Esophagus muscularis mucosa (tissue), 4 donors: ENCODE results near the gene CPLX1. TPM values are rescaled to one million over a fixed set of nuclear protein-coding genes. Genes with fewer than 3 reads are reported as not detected.
"Not testable (repeated sequence)": the region's sequence is repeated elsewhere in the genome, so short reads cannot be mapped to it uniquely, and the experiment has no call there.

ENCODE experiments used
- DNase-seq: peaks from one replicate; pipeline ENCODE4 v3.0.0-alpha.2; 2017; ENCODE audit errors: extremely low spot score
- H3K27ac ChIP-seq, 4 donors: fragments of 200-600 bp; sonication (generic); replicated peaks in 1 of 4; 1 replicate in 3 of 4; 2 replicates in 1 of 4; pipeline ENCODE4 v1.5.1; 2016 to 2019; ENCODE audit warnings: mild to moderate bottlenecking in 1 of 4
- H3K27me3 ChIP-seq, 4 donors: fragments of 200-600 bp; sonication (generic); one replicate each; pipeline versions ENCODE4 v1.5.1 to v1.6.0; 2016 to 2019
- H3K36me3 ChIP-seq, 4 donors: fragments of 200-600 bp; sonication (generic); one replicate each; pipeline ENCODE4 v1.5.1; 2016 to 2019
- H3K4me1 ChIP-seq, 4 donors: fragments of 200-600 bp; sonication (generic); one replicate each; pipeline ENCODE4 v1.5.1; 2016 to 2019
- H3K4me3 ChIP-seq, 4 donors: fragments of 200-600 bp; sonication (generic); 1 replicate in 2 of 4; 2 replicates in 2 of 4; pipeline ENCODE4 v1.5.1; 2016 to 2019; ENCODE audit warnings: mild to moderate bottlenecking in 4 of 4, moderate library complexity in 1 of 4
- H3K9me3 ChIP-seq, 4 donors: fragments of 200-600 bp; sonication (generic); 1 replicate in 3 of 4; 2 replicates in 1 of 4; pipeline ENCODE4 v1.5.1; 2016 to 2019
- CTCF ChIP-seq, 3 experiments: fragments of 200-600 bp in 2 of 3; fragments of 450-650 bp in 1 of 3; sonication (generic) in 2 of 3; IDR thresholded peaks; one replicate each; pipeline ENCODE4 v1.5.1; 2017 to 2019; ENCODE audit warnings: antibody characterized with exemption in 3 of 3, mild to moderate bottlenecking in 2 of 3, moderate library complexity in 1 of 3
- EP300 ChIP-seq: sonication (generic); formaldehyde crosslinking; IDR thresholded peaks from one replicate; pipeline ENCODE4 v1.6.1; 2017; ENCODE audit warnings: antibody characterized with exemption
- POLR2A ChIP-seq: fragments of 450-650 bp; IDR thresholded peaks from one replicate; pipeline ENCODE4 v1.6.1; 2017; ENCODE audit warnings: antibody characterized with exemption, moderate library complexity, mild to moderate bottlenecking, low read depth
- POLR2AphosphoS5 ChIP-seq, 2 donors: sonication (generic); formaldehyde crosslinking; IDR thresholded peaks; one replicate each; pipeline ENCODE4 v1.6.1; 2017; ENCODE audit warnings: antibody characterized with exemption in 2 of 2
- WGBS: methylation state at CpG from one replicate; pipeline ENCODE4 v1.1.5; 2018; 5-methylcytosine and 5-hydroxymethylcytosine counted together
- intact Hi-C: fragments of 100-400 bp; cut with DNase I; formaldehyde crosslinking; loops from one replicate; pipeline ENCODE4 v1.15.1; 2023
- total RNA-seq, 4 donors: library from RNA; depleted of rRNA; stranded (reverse); fragments of >200 nt; gene quantifications; one replicate each; pipeline versions ENCODE4 v1.1.0 to v1.2.1, GENCODE V29; 2016

Gene CPLX1
- total RNA-seq, 4 donors from 2014 or later = 1.1 to 1.6 (median 1.3) TPM

GRCh38 chr4:813900-814299 is 12.0 kb downstream of the CPLX1 start:
- Histone ChIP-seq H3K36me3 (no peaks in the 10 kb centered on the region), H3K27me3 (peaks cover 0 to 84% (median 3%) of the 10 kb centered on the region in 4 donors), H3K4me3 (no peak overlapping the region), H3K9me3 (no peaks in the 10 kb centered on the region), H3K27ac (no peak overlapping the region), H3K4me1 (peaks cover 0 to 5% (median 0%) of the 10 kb centered on the region in 4 donors)
- no peak for DNase-seq
- intact Hi-C loops = no loop called here
- 63% methylated on average over 10 of the region's 10 CpGs for WGBS
- TF ChIP-seq EP300 (no peak), POLR2AphosphoS5 (IDR thresholded peaks at IDR 0.05) (no peak)

GRCh38 chr4:808860-809570 is 16.9 kb downstream of the CPLX1 start:
- TF ChIP-seq CTCF (IDR thresholded peaks at IDR 0.05) = no peak
- TF ChIP-seq POLR2A = no peak
- TF ChIP-seq EP300 = no peak
- no peak for TF ChIP-seq POLR2AphosphoS5 (IDR thresholded peaks at IDR 0.05)
- Histone ChIP-seq H3K4me1 (peaks cover 0 to 5% (median 1%) of the 10 kb centered on the region in 4 donors), H3K9me3 (no peaks in the 10 kb centered on the region), H3K36me3 (no peaks in the 10 kb centered on the region), H3K4me3 (no peak overlapping the region), H3K27me3 (peaks cover 0 to 68% (median 3%) of the 10 kb centered on the region in 4 donors), H3K27ac (no peak overlapping the region)
- intact Hi-C loops = no loop called here
- no peak for DNase-seq
- 68% methylated on average over 23 of the region's 30 CpGs for WGBS

GRCh38 chr4:807792-808191 is 18.1 kb downstream of the CPLX1 start:
- 85% methylated on average over 5 of the region's 5 CpGs for WGBS
- Histone ChIP-seq H3K4me1 (peaks cover 0 to 5% (median 1%) of the 10 kb centered on the region in 4 donors), H3K27ac (no peak overlapping the region), H3K27me3 (peaks cover 0 to 56% (median 3%) of the 10 kb centered on the region in 4 donors), H3K36me3 (no peaks in the 10 kb centered on the region), H3K9me3 (no peaks in the 10 kb centered on the region), H3K4me3 (no peak overlapping the region)
- DNase-seq = no peak
- TF ChIP-seq POLR2AphosphoS5 (IDR thresholded peaks at IDR 0.05) = no peak
- intact Hi-C loops = no loop called here

GRCh38 chr4:806979-807378 is 18.9 kb downstream of the CPLX1 start:
- DNase-seq, H3K4me1 ChIP-seq, H3K36me3 ChIP-seq, H3K27ac ChIP-seq, intact Hi-C loops, H3K9me3 ChIP-seq, H3K4me3 ChIP-seq: not testable (repeated sequence)
- H3K27me3 ChIP-seq = peaks cover 0 to 48% (median 3%) of the 10 kb centered on the region in 4 donors
- 89% methylated on average over 4 of the region's 4 CpGs for WGBS

GRCh38 chr4:804804-805203 is 21.1 kb downstream of the CPLX1 start:
- intact Hi-C loops = no loop called here
- H3K4me1 ChIP-seq = peaks cover 0 to 5% (median 1%) of the 10 kb centered on the region in 4 donors
- H3K4me3 ChIP-seq = no peak overlapping the region
- H3K27ac ChIP-seq = no peak overlapping the region
- TF ChIP-seq CTCF (IDR thresholded peaks at IDR 0.05) = no peak
- no peak for TF ChIP-seq POLR2A
- TF ChIP-seq POLR2AphosphoS5 (IDR thresholded peaks at IDR 0.05) = no peak
- TF ChIP-seq EP300 = no peak
- DNase-seq = no peak
- no peaks in the 10 kb centered on the region for H3K36me3 ChIP-seq
- WGBS = 83% methylated on average over 43 of the region's 44 CpGs
- peaks cover 0 to 30% (median 3%) of the 10 kb centered on the region in 4 donors for H3K27me3 ChIP-seq
- no peaks in the 10 kb centered on the region for H3K9me3 ChIP-seq

GRCh38 chr4:803884-804283 is 22.0 kb downstream of the CPLX1 start:
- H3K9me3 ChIP-seq = no peaks in the 10 kb centered on the region
- intact Hi-C loops = no loop called here
- H3K36me3 ChIP-seq = no peaks in the 10 kb centered on the region
- no peak overlapping the region for H3K27ac ChIP-seq
- TF ChIP-seq POLR2AphosphoS5 (IDR thresholded peaks at IDR 0.05) (no peak), POLR2A (no peak), CTCF (IDR thresholded peaks at IDR 0.05) (no peak), EP300 (no peak)
- DNase-seq = no peak
- H3K4me1 ChIP-seq = peaks cover 0 to 5% (median 1%) of the 10 kb centered on the region in 4 donors
- H3K27me3 ChIP-seq = peaks cover 0 to 21% (median 3%) of the 10 kb centered on the region in 4 donors
- WGBS = 90% methylated on average over 13 of the region's 13 CpGs
- H3K4me3 ChIP-seq = no peak overlapping the region
